ENCODE results near the gene HSD17B1.
"Not testable (repeated sequence)": the region's sequence is repeated elsewhere in the genome, so short reads cannot be mapped to it uniquely, and the experiment has no call there.

Gene HSD17B1, protein sequence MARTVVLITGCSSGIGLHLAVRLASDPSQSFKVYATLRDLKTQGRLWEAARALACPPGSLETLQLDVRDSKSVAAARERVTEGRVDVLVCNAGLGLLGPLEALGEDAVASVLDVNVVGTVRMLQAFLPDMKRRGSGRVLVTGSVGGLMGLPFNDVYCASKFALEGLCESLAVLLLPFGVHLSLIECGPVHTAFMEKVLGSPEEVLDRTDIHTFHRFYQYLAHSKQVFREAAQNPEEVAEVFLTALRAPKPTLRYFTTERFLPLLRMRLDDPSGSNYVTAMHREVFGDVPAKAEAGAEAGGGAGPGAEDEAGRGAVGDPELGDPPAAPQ

DNA sequence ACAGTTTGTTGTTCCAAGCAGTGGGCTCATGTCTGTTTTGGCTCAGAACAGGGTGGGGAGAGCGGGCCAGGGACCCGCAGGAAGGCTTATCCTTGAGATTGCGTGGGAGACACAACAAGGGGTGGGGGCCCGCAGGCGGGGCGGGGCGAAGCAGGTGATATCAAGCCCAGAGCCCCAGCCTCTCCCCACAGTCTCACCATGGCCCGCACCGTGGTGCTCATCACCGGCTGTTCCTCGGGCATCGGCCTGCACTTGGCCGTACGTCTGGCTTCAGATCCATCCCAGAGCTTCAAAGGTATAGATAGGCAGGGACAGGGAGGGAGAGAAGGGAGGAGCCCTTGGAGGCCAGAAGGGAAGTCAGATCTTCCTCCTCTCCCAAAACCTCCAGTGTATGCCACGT, at the start of gene HSD17B1:
TSS of gene HSD17B1 (plus strand) at position 188 of the 400 bp plus-strand sequence. CDS start at position 199, 11 bp downstream.
- Histone ChIP-seq H3K27ac (0 out of 2 replicates have a peak within 1 kb of the TSS, but pooled peaks have one; percentile 7), H3K36me3 (peaks cover 14% of the 10 kb centered on the region)
- not testable (repeated sequence) for H3K9me3 ChIP-seq (ENCODE audit: severe bottlenecking); H3K4me3 ChIP-seq (ENCODE audit: low read depth, low read length); DNase-seq; H3K27me3 ChIP-seq (ENCODE audit: insufficient read depth, low read depth, severe bottlenecking)

- TF ChIP-seq CTCF (IDR thresholded peaks at IDR 0.05; ENCODE audit: low read depth, low read length), result no peak
- DNase-seq, result no peak
- Histone ChIP-seq H3K4me3 (ENCODE audit: low read depth, low read length) (no peak overlapping the region), H3K27me3 (ENCODE audit: insufficient read depth, low read depth, severe bottlenecking) (no peaks in the 10 kb centered on the region), H3K36me3 (peaks cover 92% of the 10 kb centered on the region), H3K27ac (no peak overlapping the region), H3K9me3 (ENCODE audit: severe bottlenecking) (no peaks in the 10 kb centered on the region)
Measured at GRCh38 chr17:42502926-42503325, 49.8 kb upstream of the HSD17B1 start.

DNA sequence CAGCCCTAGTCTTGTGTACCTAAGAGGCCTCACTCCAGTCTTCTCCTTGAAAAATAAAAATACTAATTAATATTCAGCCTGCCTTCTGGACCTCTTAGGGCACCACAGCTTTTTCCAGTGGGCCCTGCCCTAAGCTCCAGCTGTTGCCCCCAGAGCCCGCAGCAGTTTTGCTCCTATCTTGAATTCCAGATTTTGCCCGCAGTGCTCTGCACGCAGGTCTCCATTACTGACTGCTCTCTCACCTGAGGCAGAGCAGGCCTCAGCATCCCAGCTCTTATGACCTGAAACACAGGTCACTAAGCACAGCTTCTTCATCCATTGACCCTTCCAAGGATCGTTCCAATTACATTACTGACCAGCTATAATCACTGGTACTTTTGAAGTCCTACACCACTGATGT, 45.1 kb upstream of the HSD17B1 start:
- no peak overlapping the region for H3K4me3 ChIP-seq (ENCODE audit: low read depth, low read length)

GRCh38 chr17:42508426-42509165, 44.1 kb upstream of the HSD17B1 start:
- DNase-seq, result no peak

More for the DNA sequence above, 45.1 kb upstream of the HSD17B1 start:
- DNase-seq, result no peak
- no peaks in the 10 kb centered on the region for H3K9me3 ChIP-seq (ENCODE audit: severe bottlenecking)
- no peak for TF ChIP-seq CTCF (IDR thresholded peaks at IDR 0.05; ENCODE audit: low read depth, low read length)
- H3K27me3 ChIP-seq (ENCODE audit: insufficient read depth, low read depth, severe bottlenecking), result no peaks in the 10 kb centered on the region
- H3K36me3 ChIP-seq, result peaks cover 78% of the 10 kb centered on the region
- H3K27ac ChIP-seq, result no peak overlapping the region

GRCh38 chr17:42509409-42509808, 43.3 kb upstream of the HSD17B1 start:
- H3K27me3 ChIP-seq (ENCODE audit: insufficient read depth, low read depth, severe bottlenecking), result no peaks in the 10 kb centered on the region
- no peak for TF ChIP-seq CTCF (IDR thresholded peaks at IDR 0.05; ENCODE audit: low read depth, low read length)
- no peak for DNase-seq
- H3K36me3 ChIP-seq, result peaks cover 70% of the 10 kb centered on the region
- no peak overlapping the region for H3K4me3 ChIP-seq (ENCODE audit: low read depth, low read length)
- no peak overlapping the region for H3K27ac ChIP-seq
- H3K9me3 ChIP-seq (ENCODE audit: severe bottlenecking), result no peaks in the 10 kb centered on the region

More at GRCh38 chr17:42508426-42509165, 44.1 kb upstream of the HSD17B1 start:
- Histone ChIP-seq H3K9me3 (ENCODE audit: severe bottlenecking) (no peaks in the 10 kb centered on the region), H3K4me3 (ENCODE audit: low read depth, low read length) (no peak overlapping the region), H3K27me3 (ENCODE audit: insufficient read depth, low read depth, severe bottlenecking) (no peaks in the 10 kb centered on the region), H3K36me3 (peaks cover 70% of the 10 kb centered on the region), H3K27ac (no peak overlapping the region)
- no peak for TF ChIP-seq CTCF (IDR thresholded peaks at IDR 0.05; ENCODE audit: low read depth, low read length)

GRCh38 chr17:42509841-42510240, 42.9 kb upstream of the HSD17B1 start:
- TF ChIP-seq CTCF (IDR thresholded peaks at IDR 0.05; ENCODE audit: low read depth, low read length), result no peak
- Histone ChIP-seq H3K27ac (no peak overlapping the region), H3K27me3 (ENCODE audit: insufficient read depth, low read depth, severe bottlenecking) (no peaks in the 10 kb centered on the region), H3K9me3 (ENCODE audit: severe bottlenecking) (no peaks in the 10 kb centered on the region), H3K36me3 (peaks cover 70% of the 10 kb centered on the region), H3K4me3 (ENCODE audit: low read depth, low read length) (no peak overlapping the region)
- no peak for DNase-seq
